ENCODE data around the gene MORN1.
A peak's percentile ranks its signal among the peaks of the same experiment; 100 is the strongest.

Gene MORN1

GRCh38 chr1:2392686-2393085 is 1.3 kb upstream of the MORN1 start:
- FAIRE-seq (no peak), DNase-seq (ENCODE audit: insufficient read length, low spot score) (no peak)
- TF ChIP-seq PAX5 (IDR thresholded peaks at IDR 0.05; ENCODE audit: insufficient read depth, low read length, severe bottlenecking) (no peak), POLR2A (IDR thresholded peaks at IDR 0.05; ENCODE audit: low read depth, low read length) (no peak), POLR2AphosphoS5 (IDR thresholded peaks at IDR 0.05; ENCODE audit: low read depth, low read length) (no peak), POU2F2 (IDR thresholded peaks at IDR 0.05; ENCODE audit: low read depth, low read length) (no peak), TAF1 (IDR thresholded peaks at IDR 0.05; ENCODE audit: low read depth, low read length) (no peak), SPI1 (IDR thresholded peaks at IDR 0.05; ENCODE audit: low read depth, low read length) (no peak)

- FAIRE-seq (peak; percentile 45), DNase-seq (ENCODE audit: insufficient read length, low spot score) (no peak)
- TF ChIP-seq POLR2AphosphoS5 (IDR thresholded peaks at IDR 0.05; ENCODE audit: low read depth, low read length) (no peak), POU2F2 (IDR thresholded peaks at IDR 0.05; ENCODE audit: low read depth, low read length) (no peak), SPI1 (IDR thresholded peaks at IDR 0.05; ENCODE audit: low read depth, low read length) (no peak), PAX5 (IDR thresholded peaks at IDR 0.05; ENCODE audit: insufficient read depth, low read length, severe bottlenecking) (no peak), TAF1 (IDR thresholded peaks at IDR 0.05; ENCODE audit: low read depth, low read length) (no peak), POLR2A (IDR thresholded peaks at IDR 0.05; ENCODE audit: low read depth, low read length) (no peak)
These were observed 666 bp upstream of the MORN1 start for GRCh38 chr1:2391931-2392509.

- no peak for TF ChIP-seq POU2F2 (IDR thresholded peaks at IDR 0.05; ENCODE audit: low read depth, low read length)
- TF ChIP-seq SPI1 (IDR thresholded peaks at IDR 0.05; ENCODE audit: low read depth, low read length), result no peak
- TF ChIP-seq POLR2AphosphoS5 (IDR thresholded peaks at IDR 0.05; ENCODE audit: low read depth, low read length), result no peak
- TF ChIP-seq POLR2A (IDR thresholded peaks at IDR 0.05; ENCODE audit: low read depth, low read length), result no peak
- no peak for TF ChIP-seq PAX5 (IDR thresholded peaks at IDR 0.05; ENCODE audit: insufficient read depth, low read length, severe bottlenecking)
- no peak for TF ChIP-seq TAF1 (IDR thresholded peaks at IDR 0.05; ENCODE audit: low read depth, low read length)
- no peak for DNase-seq (ENCODE audit: insufficient read length, low spot score)
- FAIRE-seq, result no peak
These were observed 1.7 kb downstream of the MORN1 start for GRCh38 chr1:2389644-2390043.

- no peak for DNase-seq (ENCODE audit: insufficient read length, low spot score)
- TF ChIP-seq POLR2A (IDR thresholded peaks at IDR 0.05; ENCODE audit: low read depth, low read length), result no peak
- TF ChIP-seq POLR2AphosphoS5 (IDR thresholded peaks at IDR 0.05; ENCODE audit: low read depth, low read length), result no peak
- no peak for TF ChIP-seq TAF1 (IDR thresholded peaks at IDR 0.05; ENCODE audit: low read depth, low read length)
- no peak for TF ChIP-seq POU2F2 (IDR thresholded peaks at IDR 0.05; ENCODE audit: low read depth, low read length)
- no peak for TF ChIP-seq PAX5 (IDR thresholded peaks at IDR 0.05; ENCODE audit: insufficient read depth, low read length, severe bottlenecking)
- TF ChIP-seq SPI1 (IDR thresholded peaks at IDR 0.05; ENCODE audit: low read depth, low read length), result no peak
- no peak for FAIRE-seq
These were observed 3.1 kb downstream of the MORN1 start for GRCh38 chr1:2388004-2388913.

GRCh38 chr1:2386636-2387611 is 4.4 kb downstream of the MORN1 start:
- no peak for TF ChIP-seq TAF1 (IDR thresholded peaks at IDR 0.05; ENCODE audit: low read depth, low read length)
- TF ChIP-seq POLR2A (IDR thresholded peaks at IDR 0.05; ENCODE audit: low read depth, low read length), result no peak
- no peak for FAIRE-seq
- no peak for DNase-seq (ENCODE audit: insufficient read length, low spot score)

- DNase-seq (ENCODE audit: insufficient read length, low spot score) (no peak), FAIRE-seq (no peak)
- no peak for TF ChIP-seq PAX5 (IDR thresholded peaks at IDR 0.05; ENCODE audit: insufficient read depth, low read length, severe bottlenecking)
- no peak for TF ChIP-seq TAF1 (IDR thresholded peaks at IDR 0.05; ENCODE audit: low read depth, low read length)
- no peak for TF ChIP-seq SPI1 (IDR thresholded peaks at IDR 0.05; ENCODE audit: low read depth, low read length)
- TF ChIP-seq POU2F2 (IDR thresholded peaks at IDR 0.05; ENCODE audit: low read depth, low read length), result no peak
- TF ChIP-seq POLR2A (IDR thresholded peaks at IDR 0.05; ENCODE audit: low read depth, low read length), result no peak
- TF ChIP-seq POLR2AphosphoS5 (IDR thresholded peaks at IDR 0.05; ENCODE audit: low read depth, low read length), result no peak
These were observed 5.6 kb downstream of the MORN1 start for GRCh38 chr1:2385606-2386280.

GRCh38 chr1:2384941-2385481 is 6.3 kb downstream of the MORN1 start:
- DNase-seq (ENCODE audit: insufficient read length, low spot score) (no peak), FAIRE-seq (no peak)
- TF ChIP-seq POLR2A (IDR thresholded peaks at IDR 0.05; ENCODE audit: low read depth, low read length) (no peak), POU2F2 (IDR thresholded peaks at IDR 0.05; ENCODE audit: low read depth, low read length) (no peak), SPI1 (IDR thresholded peaks at IDR 0.05; ENCODE audit: low read depth, low read length) (no peak), TAF1 (IDR thresholded peaks at IDR 0.05; ENCODE audit: low read depth, low read length) (no peak), PAX5 (IDR thresholded peaks at IDR 0.05; ENCODE audit: insufficient read depth, low read length, severe bottlenecking) (no peak), POLR2AphosphoS5 (IDR thresholded peaks at IDR 0.05; ENCODE audit: low read depth, low read length) (no peak)

- no peak for DNase-seq (ENCODE audit: insufficient read length, low spot score)
- TF ChIP-seq POU2F2 (IDR thresholded peaks at IDR 0.05; ENCODE audit: low read depth, low read length), result no peak
- TF ChIP-seq POLR2A (IDR thresholded peaks at IDR 0.05; ENCODE audit: low read depth, low read length), result no peak
- no peak for TF ChIP-seq TAF1 (IDR thresholded peaks at IDR 0.05; ENCODE audit: low read depth, low read length)
- TF ChIP-seq PAX5 (IDR thresholded peaks at IDR 0.05; ENCODE audit: insufficient read depth, low read length, severe bottlenecking), result no peak
- TF ChIP-seq POLR2AphosphoS5 (IDR thresholded peaks at IDR 0.05; ENCODE audit: low read depth, low read length), result no peak
- no peak for TF ChIP-seq SPI1 (IDR thresholded peaks at IDR 0.05; ENCODE audit: low read depth, low read length)
- no peak for FAIRE-seq
These were observed 7.1 kb downstream of the MORN1 start for GRCh38 chr1:2384130-2384860.

Data from GM12891 (cell line).